MCF 10A (cell line): ENCODE data around the gene COMP. TPM values are rescaled to one million over a fixed set of nuclear protein-coding genes. Genes with fewer than 3 reads are reported as not detected.

Experiments used
- BruUV-seq: library from RNA; stranded (reverse); fragments of 400-500 nt; replicated peaks from 2 replicates; lab custom pipeline; 2021; lab: Mats Ljungman, UMichigan
- CTCF ChIA-PET: fragments of 300-600 bp; sonication (Branson Sonifier 250); formaldehyde crosslinking; extraction: SDS; loops from one replicate; lab custom pipeline; 2021; ENCODE audit warnings: antibody characterized with exemption, inconsistent platforms; lab: Yijun Ruan, JAX
- POLR2A ChIA-PET: fragments of 300-600, 350-650 bp; sonication (Branson Sonifier 250); formaldehyde crosslinking; extraction: SDS; loops from one replicate; lab custom pipeline; 2020; ENCODE audit warnings: antibody characterized with exemption, inconsistent platforms; lab: Yijun Ruan, JAX
- DNase-seq: peaks from one replicate; pipeline ENCODE4 v3.0.0-alpha.2; 2018; ENCODE audit not compliant: unreplicated experiment
- H3K27ac Mint-ChIP-seq: one replicate; pipeline ENCODE4 v1.8.0; 2022; ENCODE audit warnings: mild to moderate bottlenecking, low read depth, mixed read lengths; ENCODE audit not compliant: unreplicated experiment
- H3K27me3 Mint-ChIP-seq: one replicate; pipeline ENCODE4 v1.8.0; 2022; ENCODE audit warnings: mixed read lengths; ENCODE audit not compliant: insufficient read depth, unreplicated experiment
- H3K36me3 Mint-ChIP-seq: one replicate; pipeline ENCODE4 v1.8.0; 2022; ENCODE audit warnings: mild to moderate bottlenecking, moderate library complexity, mixed read lengths; ENCODE audit not compliant: insufficient read depth, unreplicated experiment
- H3K4me1 Mint-ChIP-seq: one replicate; pipeline ENCODE4 v1.8.0; 2022; ENCODE audit warnings: mixed read lengths; ENCODE audit not compliant: insufficient read depth, unreplicated experiment
- H3K4me3 Mint-ChIP-seq: one replicate; pipeline ENCODE4 v1.8.0; 2022; ENCODE audit warnings: mild to moderate bottlenecking, moderate library complexity, mixed read lengths; ENCODE audit not compliant: unreplicated experiment
- H3K9me3 Mint-ChIP-seq: one replicate; pipeline ENCODE4 v1.8.0; 2022; ENCODE audit warnings: mixed read lengths; ENCODE audit not compliant: unreplicated experiment
- CTCF ChIP-seq: fragments of 200-600 bp; IDR thresholded peaks from one replicate; pipeline ENCODE4 v1.8.0; 2022; ENCODE audit warnings: antibody characterized with exemption, mild to moderate bottlenecking; ENCODE audit not compliant: unreplicated experiment
- intact Hi-C: fragments of 100-400 bp; cut with micrococcal nuclease; formaldehyde crosslinking; loops from 2 replicates; pipeline ENCODE4 v1.14.1; 2022
- total RNA-seq: library from RNA; stranded (reverse); gene quantifications from 2 replicates; pipeline ENCODE4 v1.2.3, GENCODE V29; 2022

Gene COMP
- total RNA-seq, 1 experiment from 2014 or later = not detected

GRCh38 chr19:18834644-18834984 lies 43.5 kb upstream of the COMP start:
- BruUV-seq = no TSS peak
- Mint-ChIP-seq H3K36me3 (peaks cover 49% of the 10 kb centered on the region), H3K27me3 (no peaks in the 10 kb centered on the region), H3K4me1 (peaks cover 31% of the 10 kb centered on the region), H3K4me3 (peak overlapping the region; percentile 94), H3K27ac (peak overlapping the region; percentile 98), H3K9me3 (no peaks in the 10 kb centered on the region)
- intact Hi-C loops = loop anchor here (5.0 kb wide), 1 partner anchor 62 kb away; no protein-coding TSS in a partner anchor
- TF ChIP-seq CTCF = no peak
- POLR2A ChIA-PET = interaction anchor here (0.6 to 3.9 kb wide), 10 partner anchors 8 to 299 kb away, joined by 3 to 29 read pairs (median 4); partner anchors contain the start of genes COPE, DDX49 and UBA52
- CTCF ChIA-PET = interaction anchor here (0.7 to 5.7 kb wide), 5 partner anchors 13 to 424 kb away, joined by 3 to 46 read pairs (median 3); partner anchors contain the start of gene REX1BD
- no peak for DNase-seq

GRCh38 chr19:18833849-18834643 lies 42.9 kb upstream of the COMP start:
- BruUV-seq = no TSS peak
- Mint-ChIP-seq H3K4me1 (peaks cover 31% of the 10 kb centered on the region), H3K27ac (peak overlapping the region; percentile 98), H3K36me3 (peaks cover 45% of the 10 kb centered on the region), H3K4me3 (peak overlapping the region; percentile 94), H3K9me3 (no peaks in the 10 kb centered on the region), H3K27me3 (no peaks in the 10 kb centered on the region)
- peak; percentile 9 for DNase-seq
- ChIA-PET POLR2A (interaction anchor here (0.6 to 3.9 kb wide), 15 partner anchors 9 to 300 kb away, joined by 3 to 29 read pairs (median 4); partner anchors contain the start of genes COPE, DDX49, KXD1 and REX1BD), CTCF (interaction anchor here (0.6 to 5.7 kb wide), 8 partner anchors 13 to 423 kb away, joined by 3 to 46 read pairs (median 3); partner anchors contain the start of gene REX1BD)
- no peak for TF ChIP-seq CTCF
- intact Hi-C loops = loop anchor here (5.0 kb wide), 1 partner anchor 62 kb away; no protein-coding TSS in a partner anchor

GRCh38 chr19:18833141-18833476 lies 42.0 kb upstream of the COMP start:
- Mint-ChIP-seq H3K4me3 (peak overlapping the region; percentile 94), H3K4me1 (peaks cover 31% of the 10 kb centered on the region), H3K27ac (peak overlapping the region; percentile 98), H3K27me3 (no peaks in the 10 kb centered on the region), H3K36me3 (peaks cover 36% of the 10 kb centered on the region), H3K9me3 (no peaks in the 10 kb centered on the region)
- DNase-seq = peak; percentile 18
- TF ChIP-seq CTCF = no peak
- BruUV-seq = no TSS peak
- ChIA-PET CTCF (interaction anchor here (1.1 to 5.7 kb wide), 4 partner anchors 8 to 239 kb away, joined by 6 to 46 read pairs (median 8); no protein-coding TSS in a partner anchor), POLR2A (interaction anchor here (0.7 to 3.9 kb wide), 16 partner anchors 10 to 289 kb away, joined by 3 to 29 read pairs (median 4); partner anchors contain the start of genes COPE, DDX49, FKBP8 and KXD1)
- intact Hi-C loops = loop anchor here (5.0 kb wide), 1 partner anchor 61 kb away; no protein-coding TSS in a partner anchor
